Measurements from ENCODE around the gene MMD. TPM values are rescaled to one million over a fixed set of nuclear protein-coding genes. Genes with fewer than 3 reads are reported as not detected.
A peak's percentile ranks its signal among the peaks of the same experiment; 100 is the strongest.

The MMD gene
- polyA plus RNA-seq, 4 donors = 20.1 to 28.7 (median 22.0) TPM

GRCh38 chr17:55356434-55357328 lies 65.0 kb downstream of the MMD start:
- peak in 2 of 4 donors; percentile 14 to 27 for DNase-seq (ENCODE audit: low read depth in 4 of 4, low spot score in 3 of 4)

DNA sequence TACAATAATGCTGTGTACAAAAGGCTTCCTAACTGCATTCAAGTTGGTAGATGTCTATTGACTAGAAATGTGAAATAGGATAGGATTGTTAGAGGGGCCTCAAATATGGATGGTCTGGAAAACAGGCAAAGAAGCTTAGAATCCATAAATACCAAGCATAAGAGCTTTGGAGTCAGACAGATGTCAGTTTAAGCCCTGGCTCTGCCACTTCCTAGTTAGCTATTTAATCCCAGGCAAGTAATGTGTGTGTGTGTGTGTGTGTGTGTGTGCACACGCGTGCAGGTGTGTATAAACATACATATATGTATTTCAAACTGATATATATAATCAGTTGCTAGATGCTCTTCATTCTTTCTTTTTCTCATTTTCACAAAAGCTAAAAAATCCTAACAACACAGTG lies 66.7 kb downstream of the MMD start:
- DNase-seq (ENCODE audit: low read depth in 4 of 4, low spot score in 3 of 4) = no peak

GRCh38 chr17:55354010-55354409 lies 67.6 kb downstream of the MMD start:
- no peak for DNase-seq (ENCODE audit: low read depth in 4 of 4, low spot score in 3 of 4)

DNA sequence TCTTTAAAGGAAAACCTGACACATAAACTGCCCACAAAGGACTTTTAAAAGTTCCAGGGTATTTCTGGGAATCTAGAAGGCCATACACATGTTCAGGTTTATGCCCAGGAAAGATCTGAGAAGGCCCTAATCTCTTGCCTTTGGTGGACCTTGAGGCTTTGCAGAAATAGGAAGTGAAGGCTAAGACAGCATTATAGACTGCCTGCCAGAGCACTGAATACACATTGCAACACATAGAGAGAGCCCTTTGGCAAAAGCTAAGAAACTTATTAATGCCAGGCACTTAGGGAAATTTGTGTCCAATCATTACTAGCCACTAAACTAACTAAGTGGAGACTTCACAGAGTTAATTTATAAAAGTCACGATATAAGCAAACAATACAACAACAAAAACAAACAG lies 70.4 kb downstream of the MMD start:
- DNase-seq (ENCODE audit: low read depth in 4 of 4, low spot score in 3 of 4) = no peak

GRCh38 chr17:55350825-55351205 lies 70.8 kb downstream of the MMD start:
- DNase-seq (ENCODE audit: low read depth in 4 of 4, low spot score in 3 of 4) = no peak

GRCh38 chr17:55348749-55349354 lies 72.8 kb downstream of the MMD start:
- peak in 3 of 4 donors; percentile 29 to 47 (median 46) for DNase-seq (ENCODE audit: low read depth in 4 of 4, low spot score in 3 of 4)

GRCh38 chr17:55347341-55347740 lies 74.3 kb downstream of the MMD start:
- DNase-seq (ENCODE audit: low read depth in 4 of 4, low spot score in 3 of 4) = no peak

- DNase-seq (ENCODE audit: low read depth in 4 of 4, low spot score in 3 of 4) = no peak
Observed at GRCh38 chr17:55346658-55347057, 75.0 kb downstream of the MMD start.

DNA sequence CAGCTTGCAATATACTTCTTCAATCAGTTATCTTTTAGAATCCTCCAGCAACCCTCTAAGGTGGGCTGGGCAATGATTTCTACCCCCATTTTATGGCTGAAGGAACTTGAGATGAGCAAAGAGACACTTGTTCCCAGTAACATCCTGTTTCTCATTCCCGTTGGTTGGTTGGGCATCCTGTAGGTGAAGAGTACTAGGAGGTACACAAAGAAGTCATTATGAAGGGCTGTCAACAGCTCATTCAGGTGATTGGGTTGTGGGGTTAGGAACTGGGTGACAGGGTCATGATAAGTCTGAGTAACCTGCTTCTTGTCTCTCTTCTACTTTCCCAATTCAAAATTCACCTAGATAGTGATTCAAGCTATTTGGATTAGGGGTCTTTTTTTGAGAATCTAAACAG lies 76.5 kb downstream of the MMD start:
- no peak for DNase-seq (ENCODE audit: low read depth in 4 of 4, low spot score in 3 of 4)

GRCh38 chr17:55344514-55344997 lies 77.1 kb downstream of the MMD start:
- no peak for DNase-seq (ENCODE audit: low read depth in 4 of 4, low spot score in 3 of 4)

DNA sequence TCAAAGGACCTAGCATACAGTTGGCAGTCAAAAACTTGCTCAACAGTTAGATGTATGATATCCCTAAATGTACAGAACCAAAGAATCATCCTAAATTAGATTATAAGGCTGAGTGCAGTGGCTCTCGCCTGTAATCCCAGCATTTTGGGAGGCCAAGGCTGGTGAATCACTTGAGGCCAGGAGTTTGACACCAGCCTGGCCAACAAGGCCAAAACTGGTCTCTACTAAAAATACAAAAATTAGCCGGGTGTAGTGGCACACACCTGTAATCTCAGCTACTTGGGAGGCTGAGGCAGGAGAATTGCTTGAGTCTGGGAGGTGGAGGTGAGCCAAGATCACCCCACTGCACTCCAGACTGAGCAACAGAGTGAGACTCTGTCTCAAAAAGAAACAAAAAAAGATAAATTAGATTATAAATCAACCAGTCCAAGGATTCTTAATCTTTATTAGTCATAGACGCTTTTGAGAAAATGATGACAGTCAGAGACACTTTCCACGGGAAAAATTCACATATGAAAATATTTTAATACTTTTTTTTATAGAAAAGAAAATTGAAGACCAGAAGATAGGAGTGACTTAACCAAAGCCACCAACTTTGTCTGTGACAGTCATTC lies 77.6 kb downstream of the MMD start:
- no peak for DNase-seq (ENCODE audit: low read depth in 4 of 4, low spot score in 3 of 4)

GRCh38 chr17:55342800-55343585 lies 78.6 kb downstream of the MMD start:
- DNase-seq (ENCODE audit: low read depth in 4 of 4, low spot score in 3 of 4) = no peak

Other genes starting within 250 kb of the MMD start
- 1 to 10 TPM; 5.9 to 7.5 (median 6.1) TPM for gene HLF, start 156.9 kb downstream of the MMD start, polyA plus RNA-seq (ENCODE audit: insufficient read length in 4 of 4)
- gene SMIM36, start 89.6 kb upstream of the MMD start, polyA plus RNA-seq (ENCODE audit: insufficient read length in 4 of 4) = under 1 TPM in 2 of 4 donors, not detected in 2; 0.07 to 0.27 TPM

Data from left renal pelvis (tissue), 4 donors.